K562 (cell line): ENCODE results near the gene SLC1A1. TPM values are rescaled to one million over a fixed set of nuclear protein-coding genes. Genes with fewer than 3 reads are reported as not detected.

Source experiments
- ATAC-seq: fragments of 200-7000 bp; cut with Tn5 transposase; 3 replicates; pipeline ENCODE4 v1.9.1; 2020; ENCODE audit warnings: moderate library complexity
- BruUV-seq: library from RNA; stranded (reverse); fragments of 400-500 nt; replicated peaks from 2 replicates; lab custom pipeline; 2021; lab: Mats Ljungman, UMichigan
- CTCF ChIA-PET: fragments of 300-600 bp; formaldehyde crosslinking; extraction: SDS; loops from one replicate; lab custom pipeline; 2021; ENCODE audit warnings: low intra/inter-chr PET ratio; lab: Yijun Ruan, JAX
- POLR2A ChIA-PET: fragments of 300-600, 350-650 bp; sonication (Branson Sonifier 250); formaldehyde crosslinking; extraction: SDS; loops from one replicate; lab custom pipeline; 2021; ENCODE audit warnings: antibody characterized with exemption, inconsistent platforms; lab: Yijun Ruan, JAX
- DNase-seq, 4 experiments: peaks; one replicate each; pipeline versions ENCODE4 v3.0.0 to v3.0.0-alpha.2; 2011 to 2018; ENCODE audit warnings: low spot score in 3 of 4, mixed read lengths in 3 of 4; ENCODE audit errors: extremely low read depth in 1 of 4
- FAIRE-seq: peaks from 2 replicates; lab custom pipeline; 2011; peaks lifted over from hg19 to GRCh38; lab: Jason Lieb, UNC
- H2AFZ ChIP-seq: 2 replicates; pipeline ENCODE4 v1.6.0; 2011; ENCODE audit warnings: low read depth, low read length, control low read depth, inconsistent platforms
- H3K27ac ChIP-seq: fragments of 200-600 bp; 3 replicates; pipeline ENCODE4 v1.8.0; 2011; ENCODE audit warnings: low read depth, mild to moderate bottlenecking, control low read depth, inconsistent platforms, low read length, moderate library complexity, mixed read lengths; ENCODE audit errors: extremely low read depth
- H3K27me3 ChIP-seq, 2 experiments: fragments of 300-600 bp in 1 of 2; 2 replicates in 1 of 2; 3 replicates in 1 of 2; pipeline versions ENCODE4 v1.6.0 to v1.8.0; 2011; ENCODE audit warnings: inconsistent platforms in 2 of 2, low read length in 2 of 2, mild to moderate bottlenecking in 1 of 2, mixed read lengths in 1 of 2, moderate library complexity in 1 of 2; ENCODE audit not compliant: control insufficient read depth in 2 of 2, insufficient read depth in 2 of 2
- H3K36me3 ChIP-seq: fragments of 300-600 bp; 3 replicates; pipeline ENCODE4 v1.8.0; 2011; ENCODE audit warnings: mild to moderate bottlenecking, low read length, inconsistent platforms; ENCODE audit not compliant: control insufficient read depth, insufficient read depth
- H3K4me1 ChIP-seq, 2 experiments: fragments of 200-600 bp in 1 of 2; replicated peaks in 1 of 2; 2 replicates in 1 of 2; 3 replicates in 1 of 2; pipeline versions ENCODE4 v1.5.1 to v1.8.0; 2011; ENCODE audit warnings: inconsistent platforms in 2 of 2, low read length in 2 of 2, mild to moderate bottlenecking in 1 of 2, mixed read lengths in 1 of 2, moderate library complexity in 1 of 2; ENCODE audit not compliant: control insufficient read depth in 2 of 2, insufficient read depth in 2 of 2
- H3K4me2 ChIP-seq: 2 replicates; pipeline ENCODE4 v1.6.1; 2011; ENCODE audit warnings: low read length, control low read depth, inconsistent platforms, mixed read lengths; ENCODE audit not compliant: insufficient read depth
- H3K4me3 ChIP-seq: fragments of 200-600 bp; sonication (generic), shearing (Covaris generic); 2 replicates; pipeline ENCODE4 v1.5.1; 2016; ENCODE audit warnings: control low read depth, inconsistent platforms
- H3K79me2 ChIP-seq: fragments of 200-600 bp; 3 replicates; pipeline ENCODE4 v1.8.0; 2011; ENCODE audit warnings: low read length, inconsistent platforms; ENCODE audit not compliant: control insufficient read depth, insufficient read depth
- H3K9ac ChIP-seq, 2 experiments: 2 replicates each; pipeline versions ENCODE4 v1.6.0 to v1.6.1; 2011; ENCODE audit warnings: low read depth in 2 of 2, low read length in 2 of 2, control low read depth in 1 of 2, inconsistent platforms in 1 of 2, mild to moderate bottlenecking in 1 of 2, mixed read lengths in 1 of 2; ENCODE audit not compliant: insufficient read depth in 1 of 2
- H3K9me1 ChIP-seq: one replicate; pipeline ENCODE4 v1.6.0; 2011; ENCODE audit warnings: inconsistent platforms, mild to moderate bottlenecking, low read length, moderate library complexity; ENCODE audit not compliant: control insufficient read depth, insufficient read depth
- H3K9me3 ChIP-seq: replicated peaks from 2 replicates; pipeline ENCODE4 v1.5.1; 2011; ENCODE audit warnings: low read depth, low read length, inconsistent platforms; ENCODE audit not compliant: control insufficient read depth, insufficient read depth
- H4K20me1 ChIP-seq: replicated peaks from 2 replicates; pipeline ENCODE4 v1.6.1; 2011; ENCODE audit warnings: low read length, inconsistent platforms, mixed read lengths; ENCODE audit not compliant: control insufficient read depth, insufficient read depth
- ARID3A ChIP-seq: IDR thresholded peaks from 2 replicates; pipeline ENCODE4 v1.6.1; 2012; ENCODE audit warnings: low read depth, low read length, improper control_type of control experiment, borderline replicate concordance
- CBFA2T3 ChIP-seq: fragments of 450-650 bp; IDR thresholded peaks from 2 replicates; pipeline ENCODE4 v1.6.1; 2017
- CCNT2 ChIP-seq: IDR thresholded peaks from 2 replicates; pipeline ENCODE4 v1.6.1; 2011; ENCODE audit warnings: borderline replicate concordance, low read depth, mild to moderate bottlenecking, moderate library complexity, mixed read lengths, low read length; ENCODE audit not compliant: insufficient read length; ENCODE audit errors: extremely low read depth
- CTCFL ChIP-seq: IDR thresholded peaks from 2 replicates; pipeline ENCODE4 v1.6.1; 2011; ENCODE audit warnings: borderline replicate concordance, low read depth, mild to moderate bottlenecking, moderate library complexity, low read length; ENCODE audit not compliant: insufficient read depth, poor library complexity, severe bottlenecking
- MECOM ChIP-seq: fragments of 250-450 bp; sonication (Bioruptor Pico); IDR thresholded peaks from 2 replicates; pipeline ENCODE4 v1.8.0; 2022; ENCODE audit warnings: inconsistent platforms
- NRF1 ChIP-seq, 2 experiments: fragments of 450-650 bp; IDR thresholded peaks in 1 of 2; conservative IDR thresholded peaks in 1 of 2; 2 replicates each; pipeline ENCODE4 v1.6.1; 2014; ENCODE audit warnings: mild to moderate bottlenecking in 2 of 2
- RERE ChIP-seq: sonication (generic); formaldehyde crosslinking; IDR thresholded peaks from 2 replicates; pipeline ENCODE4 v1.8.0; 2023; ENCODE audit warnings: missing genetic modification reagents, mild to moderate bottlenecking, borderline replicate concordance
- TGIF2 ChIP-seq: sonication (generic); formaldehyde crosslinking; IDR thresholded peaks from 2 replicates; pipeline ENCODE4 v1.8.1; 2022; ENCODE audit warnings: mild to moderate bottlenecking, missing genetic modification reagents, moderate library complexity
- ZBTB7A ChIP-seq: IDR thresholded peaks from 2 replicates; pipeline ENCODE4 v1.6.1; 2011; ENCODE audit warnings: low read depth, mild to moderate bottlenecking, low read length, moderate library complexity, borderline replicate concordance; ENCODE audit not compliant: control insufficient read depth
- ZNF277 ChIP-seq: fragments of 250-450 bp; sonication (Bioruptor Pico); IDR thresholded peaks from 2 replicates; pipeline ENCODE4 v1.8.0; 2022; ENCODE audit warnings: inconsistent platforms, mild to moderate bottlenecking, moderate library complexity, borderline replicate concordance
- ZNF695 ChIP-seq: fragments of 450-650 bp; formaldehyde crosslinking; IDR thresholded peaks from 2 replicates; pipeline ENCODE4 v1.4.0; 2020; ENCODE audit warnings: mild to moderate bottlenecking, moderate library complexity
- WGBS: fragments of 100-300 bp; shearing (Covaris generic); methylation state at CpG from one replicate; pipeline ENCODE4 v1.1.6; 2016; ENCODE audit warnings: low coverage, mixed read lengths; ENCODE audit not compliant: insufficient coverage; ENCODE audit errors: missing lambda C conversion rate; 5-methylcytosine and 5-hydroxymethylcytosine counted together
- in situ Hi-C: fragments of 300-500 bp; cut with MboI; formaldehyde crosslinking; loops from 4 replicates; pipeline ENCODE4 v1.15.0; 2018; ENCODE audit warnings: inconsistent platforms, mixed read lengths
- intact Hi-C: fragments of 100-400 bp; cut with micrococcal nuclease; formaldehyde crosslinking; loops from 2 replicates; pipeline ENCODE4 v1.14.2; 2022
- polyA plus RNA-seq, 8 experiments: library from polyadenylated mRNA; depleted of rRNA in 4 of 8; stranded (reverse) in 5 of 8; unstranded in 3 of 8; fragments of >200 nt; fragmentation: Nextera tagmentation in 2 of 8; fragmentation: Illumina TruSeq in 1 of 8; extraction: Ambion mirVana in 2 of 8; extraction: Trizol in 1 of 8; gene quantifications; 2 replicates each; pipeline versions ENCODE4 v1.2.1 to v1.2.3, GENCODE V29; 2011 to 2014; ENCODE audit warnings: inconsistent platforms in 1 of 8, missing spikeins in 1 of 8
- total RNA-seq, 7 experiments: library from RNA; depleted of rRNA in 6 of 7; stranded (reverse); fragments of >200 nt in 6 of 7; fragmentation: Illumina TruSeq in 2 of 7; extraction: Trizol in 2 of 7; gene quantifications; 2 replicates each; pipeline versions ENCODE4 v1.2.1 to v1.2.3, GENCODE V29; 2011 to 2021; ENCODE audit warnings: low replicate concordance in 1 of 7

Gene SLC1A1
- total and polyA plus RNA-seq, 9 of the 15 experiments (the other 6 are each of a cell fraction or from before 2014, with no cell fraction given), result 0.11 to 0.16 TPM; not detected in 7

- no TSS peak for BruUV-seq
- in situ Hi-C loops, result no loop called here
- WGBS, result 38% methylated on average over 1 of the region's 2 CpGs
- H3K27ac ChIP-seq, result no peak overlapping the region
- peaks cover 3% of the 10 kb centered on the region; the same call in 1 of the 3 replicates for H3K36me3 ChIP-seq
- no peaks in the 10 kb centered on the region for H4K20me1 ChIP-seq
- ATAC-seq (no peak), FAIRE-seq (no peak), DNase-seq (no peak)
- ChIA-PET POLR2A (no interaction called here), CTCF (no interaction called here)
- H2AFZ ChIP-seq, result no peak overlapping the region
- H3K4me1 ChIP-seq, result no peaks in the 10 kb centered on the region
- H3K9me3 ChIP-seq, result no peaks in the 10 kb centered on the region
- no peak overlapping the region for H3K9ac ChIP-seq
- no peaks in the 10 kb centered on the region for H3K27me3 ChIP-seq
- H3K4me2 ChIP-seq, result no peak overlapping the region
- intact Hi-C loops, result no loop called here
- H3K79me2 ChIP-seq, result peaks cover 3% of the 10 kb centered on the region; the same call in 2 of the 3 replicates
- H3K9me1 ChIP-seq, result no peaks in the 10 kb centered on the region
- H3K4me3 ChIP-seq, result no peak overlapping the region
- TF ChIP-seq ZNF695 (CRISPR knock-in tag) (no peak), TGIF2 (no peak), NRF1 (conservative IDR thresholded peaks at IDR 0.05 in 1 of 2, IDR thresholded peaks at IDR 0.05 in 1 of 2) (no peak), CBFA2T3 (no peak), ARID3A (no peak), ZBTB7A (no peak), MECOM (CRISPR knock-in tag) (no peak), ZNF277 (CRISPR knock-in tag) (no peak), CTCFL (no peak), RERE (CRISPR knock-in tag) (no peak), CCNT2 (no peak)
These were observed 47.8 kb downstream of the SLC1A1 start for GRCh38 chr9:4538107-4538506.
